GM21576 (cell line): ENCODE data around the gene NEURL3.
"Not testable (repeated sequence)": the region's sequence is repeated elsewhere in the genome, so short reads cannot be mapped to it uniquely, and the experiment has no call there.

Source experiments
- ATAC-seq: cut with Tn5 transposase; IDR thresholded peaks from one replicate; pipeline ENCODE4 v1.9.1; 2021; ENCODE audit warnings: mild to moderate bottlenecking, moderate library complexity; ENCODE audit not compliant: unreplicated experiment

NEURL3 gene

GRCh38 chr2:96508521-96509113 is 3.5 kb upstream of the NEURL3 start:
- ATAC-seq: no peak

- no peak for ATAC-seq
These were observed 2.9 kb upstream of the NEURL3 start for GRCh38 chr2:96507957-96508520.

DNA sequence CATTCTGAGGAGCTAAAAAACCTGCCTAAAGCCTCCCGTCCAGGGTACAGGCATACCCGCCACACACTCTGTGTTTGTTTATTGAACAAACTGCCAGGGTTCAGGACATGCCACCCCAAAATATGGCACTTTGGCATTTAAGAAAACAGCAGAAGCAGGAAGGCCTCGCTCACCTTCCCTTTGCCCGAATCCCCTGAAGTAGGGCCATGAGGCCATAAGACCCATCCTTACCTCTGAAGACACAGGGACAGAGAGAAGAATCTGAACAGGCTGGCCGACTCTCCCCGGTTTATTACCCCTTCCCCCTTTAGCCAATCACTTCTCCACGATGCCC is 1.7 kb upstream of the NEURL3 start:
- no peak for ATAC-seq

DNA sequence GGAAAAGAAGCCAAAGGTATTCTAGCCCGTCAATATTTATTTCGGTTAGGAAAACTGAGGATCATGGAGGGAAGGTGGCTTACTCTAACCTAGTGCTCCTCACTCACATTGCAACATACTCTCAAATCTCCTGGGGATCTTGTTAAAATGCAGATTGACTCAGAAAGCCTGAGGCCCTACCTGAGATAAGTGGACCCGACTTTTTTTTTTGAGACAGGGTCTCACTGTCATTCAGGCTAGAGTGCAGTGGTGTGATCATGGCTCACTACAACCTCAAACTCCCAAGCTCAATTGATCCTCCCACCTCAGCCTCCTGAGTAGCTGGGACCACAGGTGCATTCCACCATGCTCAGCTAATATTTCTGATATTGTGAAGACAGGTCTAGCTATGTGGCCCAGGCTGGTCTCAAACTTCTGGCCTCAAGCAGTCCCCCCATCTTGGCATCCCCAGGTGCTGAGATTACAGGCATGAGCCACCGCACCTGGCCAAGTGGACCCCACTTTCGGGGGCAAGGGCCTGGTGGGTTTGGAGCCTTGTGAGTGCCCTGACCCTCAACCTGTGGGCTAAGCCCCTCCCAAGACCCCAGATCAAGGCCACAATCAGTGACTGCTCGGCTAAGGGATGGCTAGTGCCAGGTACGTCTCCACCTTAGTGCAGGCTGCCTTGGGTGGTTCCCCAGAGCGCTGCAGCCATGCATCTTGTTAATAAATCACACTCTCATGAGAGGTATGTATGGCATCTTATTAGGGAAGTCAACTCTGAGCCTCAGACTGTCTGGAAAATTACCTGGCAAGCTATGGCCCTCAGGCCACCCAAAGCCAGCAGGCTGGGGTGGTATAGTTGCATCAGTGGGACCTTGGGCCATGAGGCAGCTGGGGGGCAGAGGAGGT is 1.1 kb upstream of the NEURL3 start:
- no peak for ATAC-seq

DNA sequence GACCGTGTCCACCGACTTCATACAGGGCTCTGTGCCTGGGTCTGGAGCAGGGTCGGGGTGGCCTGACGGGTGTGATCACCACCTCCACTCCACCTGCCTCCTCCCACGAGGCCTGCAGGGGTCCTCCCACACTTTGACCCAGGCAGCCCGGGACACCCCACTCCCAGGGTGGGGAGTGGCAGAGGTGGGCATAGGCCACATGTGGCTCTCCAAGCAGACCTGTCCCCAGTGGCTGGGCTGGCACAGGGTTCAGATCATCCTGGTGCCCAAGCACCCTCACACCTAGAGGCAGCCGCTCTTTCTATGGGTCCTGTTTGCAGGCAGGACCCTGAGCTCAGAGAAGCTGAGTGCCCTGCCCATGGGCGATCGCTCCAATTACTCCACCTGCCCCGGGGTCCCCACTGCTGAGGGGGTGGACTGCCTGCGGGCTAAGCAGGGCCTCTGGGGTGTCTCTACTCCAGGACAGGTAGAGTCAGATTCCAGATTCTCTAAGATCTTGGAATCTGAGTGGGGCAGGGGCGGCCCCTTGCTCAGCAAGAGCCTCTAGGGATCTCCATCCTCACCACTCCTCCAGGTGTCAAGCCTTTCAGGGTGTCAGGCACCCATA is 1.4 kb downstream of the NEURL3 start:
- ATAC-seq: no peak

DNA sequence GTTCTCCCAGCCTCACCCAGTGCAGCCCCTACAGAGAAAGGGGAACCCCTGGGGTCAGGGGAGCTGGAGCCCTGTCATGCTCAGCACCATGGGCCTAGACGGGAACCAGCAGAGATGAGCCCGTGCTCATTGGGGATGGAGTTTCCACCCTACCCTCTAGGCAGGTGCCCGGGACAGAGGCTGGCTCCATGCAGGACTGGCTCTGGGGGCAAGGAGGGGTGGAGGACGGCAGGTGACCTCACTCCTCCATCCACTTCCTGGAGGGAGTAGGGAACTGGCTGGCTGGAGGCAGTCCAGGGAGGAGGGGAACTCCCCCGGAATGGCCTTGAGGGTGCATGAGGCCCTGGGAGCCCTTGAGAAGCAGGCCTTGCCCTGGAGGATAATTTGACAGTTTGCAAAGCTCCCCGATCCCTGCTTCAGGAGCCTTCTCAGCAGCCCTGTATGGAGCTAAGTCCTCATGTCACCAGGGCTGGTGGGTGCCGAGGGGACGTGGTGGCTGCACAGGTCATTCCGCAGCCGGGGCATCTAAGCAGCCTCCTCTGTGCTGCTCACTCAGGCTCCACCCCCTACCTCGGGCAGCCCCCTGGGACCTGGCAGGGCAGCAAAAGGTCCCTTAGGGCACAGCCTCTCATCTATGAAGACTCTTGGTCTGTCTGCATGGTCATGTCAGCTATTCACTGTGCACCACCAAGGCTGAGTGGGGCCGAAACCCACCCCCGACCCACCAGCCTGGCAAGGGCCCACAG is 2.1 kb downstream of the NEURL3 start:
- no peak for ATAC-seq

- ATAC-seq: no peak
These were observed 3.0 kb downstream of the NEURL3 start for GRCh38 chr2:96501886-96502810.

GRCh38 chr2:96501471-96501874 is 3.7 kb downstream of the NEURL3 start:
- no peak for ATAC-seq

- ATAC-seq: no peak
These were observed 4.6 kb downstream of the NEURL3 start for GRCh38 chr2:96500385-96501066.

- no peak for ATAC-seq
These were observed 5.8 kb downstream of the NEURL3 start for GRCh38 chr2:96499061-96499960.

- not testable (repeated sequence) for ATAC-seq
These were observed 6.5 kb downstream of the NEURL3 start for GRCh38 chr2:96498611-96499010.

DNA sequence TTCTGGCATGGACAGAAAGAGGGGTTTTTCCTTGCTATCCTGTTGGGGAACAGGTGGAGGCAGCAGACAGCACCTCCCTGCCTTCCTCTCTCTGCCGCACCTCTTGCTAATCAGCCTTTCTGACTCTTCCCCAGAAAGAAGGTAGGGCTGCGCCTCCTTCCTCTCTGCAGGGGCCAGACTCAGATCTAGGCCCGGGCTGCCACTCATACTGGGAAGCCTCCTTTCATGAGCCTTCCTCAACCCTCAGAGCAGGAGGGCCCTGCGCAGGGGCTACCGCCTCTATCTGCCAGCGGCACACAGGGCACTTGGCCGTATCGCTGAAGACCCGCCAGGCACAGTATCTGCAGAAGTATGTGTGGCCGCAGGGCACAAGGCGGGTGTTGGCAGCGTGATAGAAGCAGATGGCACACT is 7.1 kb downstream of the NEURL3 start:
- no peak for ATAC-seq

GRCh38 chr2:96495982-96496629 is 9.1 kb downstream of the NEURL3 start:
- ATAC-seq: no peak

GRCh38 chr2:96494188-96494587 is 11.0 kb downstream of the NEURL3 start:
- ATAC-seq: no peak

DNA sequence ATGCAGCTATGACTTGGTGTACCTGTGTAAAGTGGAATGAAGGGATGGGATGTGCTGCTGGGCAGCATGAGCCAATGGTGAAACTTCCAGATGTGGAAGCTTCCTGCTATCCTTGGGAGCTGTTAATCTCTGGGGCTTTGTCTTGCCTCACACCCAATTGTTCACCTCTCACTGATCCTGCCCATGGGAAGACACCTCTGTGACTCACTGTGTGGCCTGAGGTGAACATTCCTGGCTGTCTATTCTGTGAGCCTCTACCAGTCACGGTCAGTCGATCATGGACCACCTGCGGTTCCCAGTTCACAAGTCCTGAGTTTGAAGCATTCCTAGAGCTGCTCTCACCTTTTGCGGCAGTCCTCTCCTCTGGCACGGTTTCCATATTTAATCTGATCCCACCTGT is 12.1 kb downstream of the NEURL3 start:
- no peak for ATAC-seq

DNA sequence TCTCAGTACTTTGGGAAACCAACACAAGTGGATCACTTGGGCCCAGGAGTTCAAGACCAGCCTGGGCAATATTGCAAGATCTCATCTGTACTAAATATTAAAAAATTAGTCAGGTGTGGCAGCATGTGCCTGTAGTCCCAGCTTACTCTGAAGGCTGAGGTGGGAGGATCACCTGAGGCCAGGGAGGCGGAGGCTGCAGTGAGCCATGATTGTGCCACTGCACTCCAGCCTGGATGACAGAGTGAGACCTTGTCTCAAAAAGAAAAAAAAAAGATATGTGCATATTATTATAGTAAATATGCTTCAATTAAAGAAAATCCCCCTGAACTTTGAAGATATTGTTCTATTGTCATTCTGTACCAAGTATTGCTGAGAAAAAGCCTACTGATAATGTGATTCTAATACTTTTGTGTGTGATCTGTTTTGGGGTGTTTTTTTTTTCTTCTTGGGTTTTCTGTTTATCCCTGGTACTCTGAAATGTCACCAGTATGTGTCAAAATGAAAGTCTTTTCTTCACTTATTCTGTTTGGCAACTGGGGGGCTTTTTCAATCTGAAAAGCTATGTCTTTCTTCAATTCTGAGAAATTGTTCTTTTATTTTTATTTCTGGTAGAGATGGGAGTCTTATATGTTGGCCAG is 13.2 kb downstream of the NEURL3 start:
- no peak for ATAC-seq

GRCh38 chr2:96489663-96490062 is 15.5 kb downstream of the NEURL3 start:
- no peak for ATAC-seq
